BLaER1 (cell line): ENCODE results near the gene USP31.

Experiments
- H3K27ac ChIP-seq: shearing (Covaris generic); formaldehyde crosslinking; 2 replicates; pipeline ENCODE4 v1.8.1; 2022
- H3K27me3 ChIP-seq: shearing (Covaris generic); formaldehyde crosslinking; 2 replicates; pipeline ENCODE4 v1.8.1; 2022
- H3K36me3 ChIP-seq: shearing (Covaris generic); formaldehyde crosslinking; 2 replicates; pipeline ENCODE4 v1.8.1; 2022
- H3K4me1 ChIP-seq: shearing (Covaris generic); formaldehyde crosslinking; 2 replicates; pipeline ENCODE4 v1.8.1; 2022
- H3K4me2 ChIP-seq: shearing (Covaris generic); formaldehyde crosslinking; 2 replicates; pipeline ENCODE4 v1.8.1; 2022
- H3K4me3 ChIP-seq: shearing (Covaris generic); formaldehyde crosslinking; 2 replicates; pipeline ENCODE4 v1.8.1; 2022
- H3K9ac ChIP-seq: shearing (Covaris generic); formaldehyde crosslinking; 2 replicates; pipeline ENCODE4 v1.8.1; 2022
- H3K9me3 ChIP-seq: shearing (Covaris generic); formaldehyde crosslinking; 2 replicates; pipeline ENCODE4 v1.8.1; 2022
- H4K20me1 ChIP-seq: shearing (Covaris generic); formaldehyde crosslinking; 2 replicates; pipeline ENCODE4 v1.8.1; 2022
- Cebpa-rat ChIP-seq: shearing (Covaris generic); IDR thresholded peaks from 2 replicates; pipeline ENCODE4 v1.8.1; 2022

The USP31 gene

GRCh38 chr16:23140107-23140506 lies 9.1 kb downstream of the USP31 start:
- H3K9ac ChIP-seq, result no peak overlapping the region
- no peak for TF ChIP-seq Cebpa-rat
- no peak overlapping the region for H3K27ac ChIP-seq
- H3K4me2 ChIP-seq, result no peak overlapping the region
- no peaks in the 10 kb centered on the region for H3K27me3 ChIP-seq
- H3K9me3 ChIP-seq, result peaks cover 37% of the 10 kb centered on the region
- H3K36me3 ChIP-seq, result 0 out of 2 replicates have a peak, but pooled peaks cover 3% of the 10 kb centered on the region
- no peak overlapping the region for H3K4me3 ChIP-seq
- H4K20me1 ChIP-seq, result peaks cover 57% of the 10 kb centered on the region
- H3K4me1 ChIP-seq, result peaks cover 16% of the 10 kb centered on the region

- no peaks in the 10 kb centered on the region for H3K27me3 ChIP-seq
- no peak for TF ChIP-seq Cebpa-rat
- no peak overlapping the region for H3K27ac ChIP-seq
- peaks cover 39% of the 10 kb centered on the region for H3K9me3 ChIP-seq
- H3K4me1 ChIP-seq, result peaks cover 21% of the 10 kb centered on the region
- no peak overlapping the region for H3K4me3 ChIP-seq
- H3K36me3 ChIP-seq, result 0 out of 2 replicates have a peak, but pooled peaks cover 3% of the 10 kb centered on the region
- H3K4me2 ChIP-seq, result no peak overlapping the region
- H4K20me1 ChIP-seq, result peaks cover 34% of the 10 kb centered on the region
- H3K9ac ChIP-seq, result no peak overlapping the region
Measured at GRCh38 chr16:23137818-23138217, 11.4 kb downstream of the USP31 start.

DNA sequence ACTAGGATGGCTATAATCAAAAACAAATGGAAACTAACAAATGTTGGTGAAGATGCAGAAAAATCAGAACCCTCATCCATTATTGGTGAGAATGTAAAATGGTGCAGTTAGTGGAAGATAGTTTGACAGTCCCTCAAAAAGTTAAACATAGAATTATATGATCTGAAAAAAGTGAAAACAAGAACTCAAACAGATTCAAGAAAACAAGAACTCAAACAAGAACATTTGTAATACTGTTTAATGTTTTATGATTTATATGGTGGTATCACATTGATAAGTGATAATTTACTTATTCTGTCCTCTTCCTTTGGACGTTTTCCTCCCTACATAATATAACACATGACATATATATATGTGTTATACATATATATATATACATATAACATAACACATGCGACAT lies 12.0 kb downstream of the USP31 start:
- H3K4me1 ChIP-seq, result peaks cover 27% of the 10 kb centered on the region
- H3K36me3 ChIP-seq, result 0 out of 2 replicates have a peak, but pooled peaks cover 3% of the 10 kb centered on the region
- no peak overlapping the region for H3K27ac ChIP-seq
- H4K20me1 ChIP-seq, result peaks cover 29% of the 10 kb centered on the region
- H3K4me3 ChIP-seq, result no peak overlapping the region
- 0 out of 2 replicates have a peak overlapping the region, but pooled peaks have one; percentile 2 for H3K4me2 ChIP-seq
- TF ChIP-seq Cebpa-rat, result no peak
- no peak overlapping the region for H3K9ac ChIP-seq
- H3K9me3 ChIP-seq, result peaks cover 39% of the 10 kb centered on the region
- H3K27me3 ChIP-seq, result no peaks in the 10 kb centered on the region

DNA sequence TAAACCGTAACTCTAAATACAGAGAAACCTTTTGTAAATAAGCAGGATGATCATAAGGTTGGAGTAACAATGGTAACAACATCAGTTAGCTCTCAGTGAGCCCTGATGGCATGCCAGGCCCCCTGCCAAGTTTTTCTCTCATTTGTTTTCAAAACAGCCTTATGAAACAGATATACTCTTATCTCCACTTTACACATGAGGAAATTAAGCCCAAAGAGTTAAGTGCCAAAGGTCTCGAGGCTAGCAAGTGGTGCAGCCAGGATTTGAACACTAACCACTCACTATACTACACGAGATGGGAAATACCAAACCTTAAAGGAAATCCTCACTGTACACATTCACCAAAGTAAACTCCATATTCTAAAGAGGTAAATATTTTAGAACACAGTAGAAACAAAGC lies 15.0 kb downstream of the USP31 start:
- no peaks in the 10 kb centered on the region for H4K20me1 ChIP-seq
- peaks cover 36% of the 10 kb centered on the region for H3K9me3 ChIP-seq
- H3K27ac ChIP-seq, result 0 out of 2 replicates have a peak overlapping the region, but pooled peaks have one; percentile 72
- no peak overlapping the region for H3K9ac ChIP-seq
- 0 out of 2 replicates have a peak, but pooled peaks cover 3% of the 10 kb centered on the region for H3K36me3 ChIP-seq
- no peak overlapping the region for H3K4me2 ChIP-seq
- no peak for TF ChIP-seq Cebpa-rat
- peaks cover 53% of the 10 kb centered on the region for H3K4me1 ChIP-seq
- no peaks in the 10 kb centered on the region for H3K27me3 ChIP-seq
- no peak overlapping the region for H3K4me3 ChIP-seq

DNA sequence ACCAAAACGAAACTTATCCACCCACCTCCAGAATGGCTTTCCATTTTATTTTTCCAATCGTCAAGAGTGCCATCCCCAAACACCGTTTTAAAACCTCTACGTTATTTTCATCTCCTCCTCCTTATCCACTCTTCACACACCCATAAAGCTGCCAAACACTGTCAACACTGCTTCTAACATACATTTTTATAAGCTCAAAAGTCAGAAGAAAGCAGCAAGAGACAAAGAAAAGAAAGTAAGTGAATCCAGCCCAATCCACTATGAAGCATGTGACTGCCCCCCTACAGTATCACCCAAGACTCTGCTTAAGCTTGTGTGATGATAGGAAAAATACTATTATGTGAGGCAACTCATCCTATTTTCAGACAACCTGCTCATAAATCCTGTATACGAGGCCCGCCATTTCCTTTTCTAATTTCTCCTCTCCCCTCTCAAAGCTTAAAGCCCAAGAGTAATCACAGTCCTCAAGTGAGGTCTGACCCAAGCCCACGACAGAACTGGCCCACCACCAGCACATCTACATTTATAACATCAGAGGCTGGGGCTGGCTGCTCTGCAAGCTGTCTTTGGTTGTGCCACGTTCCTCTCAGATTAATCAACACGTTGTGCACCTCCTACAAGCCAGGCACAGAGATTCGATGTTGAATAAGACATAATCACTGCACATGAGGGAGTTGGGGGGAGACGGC lies 16.3 kb downstream of the USP31 start:
- Histone ChIP-seq H4K20me1 (no peaks in the 10 kb centered on the region), H3K9ac (peak overlapping the region; percentile 26; the same call in 1 of the 2 replicates), H3K9me3 (peaks cover 23% of the 10 kb centered on the region), H3K36me3 (0 out of 2 replicates have a peak, but pooled peaks cover 3% of the 10 kb centered on the region), H3K4me3 (0 out of 2 replicates have a peak overlapping the region, but pooled peaks have one; percentile 6), H3K27me3 (no peaks in the 10 kb centered on the region), H3K4me1 (peaks cover 53% of the 10 kb centered on the region), H3K27ac (peak overlapping the region; percentile 72), H3K4me2 (peak overlapping the region; percentile 72)
- TF ChIP-seq Cebpa-rat, result no peak

DNA sequence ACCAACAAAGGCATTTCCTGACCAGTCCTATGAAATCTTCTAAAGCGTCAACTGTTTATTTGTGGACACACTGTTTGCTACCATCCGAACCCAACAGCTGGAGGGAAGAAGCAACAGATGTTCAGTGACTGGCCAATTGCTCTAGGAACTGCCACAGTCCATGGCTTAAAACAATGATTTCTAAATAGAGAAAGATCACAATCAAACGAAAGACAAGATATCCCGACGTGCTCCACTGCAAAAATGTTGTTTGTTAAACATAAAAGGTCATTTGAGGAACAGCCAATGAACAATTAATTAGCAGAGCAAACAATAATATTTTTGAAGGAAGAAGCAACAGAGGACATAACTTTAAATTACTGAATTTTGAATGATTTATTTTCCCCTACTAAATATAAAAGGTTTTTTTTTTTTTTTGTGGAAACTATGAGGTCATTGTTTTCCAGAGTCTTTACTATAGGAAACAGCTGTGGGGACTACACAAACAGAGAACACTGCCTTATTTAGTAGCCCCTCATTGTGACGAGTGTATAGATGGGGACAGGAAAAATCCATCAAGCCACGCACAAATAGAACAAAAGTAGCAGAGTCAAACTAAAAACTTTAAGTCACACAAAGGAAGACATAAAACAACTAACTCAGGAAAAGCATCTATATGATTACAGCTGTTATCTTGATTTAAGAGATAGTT lies 17.2 kb downstream of the USP31 start:
- Histone ChIP-seq H3K36me3 (0 out of 2 replicates have a peak, but pooled peaks cover 3% of the 10 kb centered on the region), H3K27ac (peak overlapping the region; percentile 72), H4K20me1 (no peaks in the 10 kb centered on the region), H3K9ac (peak overlapping the region; percentile 26; the same call in 1 of the 2 replicates), H3K4me2 (peak overlapping the region; percentile 72), H3K4me1 (peaks cover 52% of the 10 kb centered on the region), H3K9me3 (peaks cover 19% of the 10 kb centered on the region), H3K27me3 (no peaks in the 10 kb centered on the region), H3K4me3 (peak overlapping the region; percentile 6; the same call in 1 of the 2 replicates)
- TF ChIP-seq Cebpa-rat, result no peak

GRCh38 chr16:23131436-23131835 lies 17.8 kb downstream of the USP31 start:
- Histone ChIP-seq H3K9ac (peak overlapping the region; percentile 26; the same call in 1 of the 2 replicates), H3K27me3 (no peaks in the 10 kb centered on the region), H3K4me2 (peak overlapping the region; percentile 72), H3K4me1 (peaks cover 48% of the 10 kb centered on the region), H3K27ac (peak overlapping the region; percentile 72), H4K20me1 (no peaks in the 10 kb centered on the region), H3K9me3 (peaks cover 12% of the 10 kb centered on the region; the same call in 1 of the 2 replicates), H3K36me3 (no peaks in the 10 kb centered on the region), H3K4me3 (no peak overlapping the region)
- TF ChIP-seq Cebpa-rat, result no peak

GRCh38 chr16:23131036-23131435 lies 18.2 kb downstream of the USP31 start:
- H3K9me3 ChIP-seq, result peaks cover 8% of the 10 kb centered on the region; the same call in 1 of the 2 replicates
- H3K36me3 ChIP-seq, result no peaks in the 10 kb centered on the region
- peaks cover 48% of the 10 kb centered on the region for H3K4me1 ChIP-seq
- H3K9ac ChIP-seq, result peak overlapping the region; percentile 26; the same call in 1 of the 2 replicates
- H3K4me3 ChIP-seq, result no peak overlapping the region
- no peaks in the 10 kb centered on the region for H4K20me1 ChIP-seq
- H3K4me2 ChIP-seq, result peak overlapping the region; percentile 72
- no peaks in the 10 kb centered on the region for H3K27me3 ChIP-seq
- no peak for TF ChIP-seq Cebpa-rat
- peak overlapping the region; percentile 72 for H3K27ac ChIP-seq

- no peaks in the 10 kb centered on the region for H3K36me3 ChIP-seq
- H3K4me2 ChIP-seq, result no peak overlapping the region
- no peak for TF ChIP-seq Cebpa-rat
- no peaks in the 10 kb centered on the region for H3K27me3 ChIP-seq
- H3K27ac ChIP-seq, result no peak overlapping the region
- no peak overlapping the region for H3K9ac ChIP-seq
- no peak overlapping the region for H3K4me3 ChIP-seq
- no peaks in the 10 kb centered on the region; the same call in 1 of the 2 replicates for H3K9me3 ChIP-seq
- H4K20me1 ChIP-seq, result peaks cover 9% of the 10 kb centered on the region; the same call in 1 of the 2 replicates
- H3K4me1 ChIP-seq, result peaks cover 60% of the 10 kb centered on the region
Measured at GRCh38 chr16:23129686-23130085, 19.6 kb downstream of the USP31 start.
